KMS-11 (cell line): Measurements from ENCODE around the gene LGALS3BP.
"Not testable (repeated sequence)": the region's sequence is repeated elsewhere in the genome, so short reads cannot be mapped to it uniquely, and the experiment has no call there.

Source experiments
- H2AFZ ChIP-seq: fragments of 200-600 bp; sonication (generic); 2 replicates; pipeline ENCODE4 v1.6.1; 2016; ENCODE audit warnings: antibody characterized with exemption, mixed run types, low read depth
- H3K27ac ChIP-seq: fragments of 200-600 bp; sonication (generic); 2 replicates; pipeline ENCODE4 v1.6.1; 2016; ENCODE audit warnings: mild to moderate bottlenecking, mixed run types
- H3K27me3 ChIP-seq: fragments of 200-600 bp; sonication (generic); 2 replicates; pipeline ENCODE4 v1.6.1; 2017; ENCODE audit warnings: mild to moderate bottlenecking, low read depth, mixed run types, moderate library complexity; ENCODE audit not compliant: insufficient read depth
- H3K36me3 ChIP-seq: fragments of 200-600 bp; sonication (generic); 2 replicates; pipeline ENCODE4 v1.6.1; 2017; ENCODE audit warnings: mild to moderate bottlenecking, mixed run types; ENCODE audit not compliant: insufficient read depth
- H3K4me1 ChIP-seq: fragments of 200-600 bp; sonication (generic); 2 replicates; pipeline ENCODE4 v1.6.1; 2016; ENCODE audit warnings: mild to moderate bottlenecking, low read depth, mixed run types; ENCODE audit not compliant: poor library complexity, severe bottlenecking
- H3K4me2 ChIP-seq: fragments of 200-600 bp; sonication (generic); 2 replicates; pipeline ENCODE4 v1.7.0; 2016; ENCODE audit warnings: mild to moderate bottlenecking, mixed run types
- H3K4me3 ChIP-seq: fragments of 200-600 bp; sonication (generic); IDR thresholded peaks from 2 replicates; pipeline ENCODE4 v1.6.1; 2017; ENCODE audit warnings: low read depth, low read length, mixed read lengths; ENCODE audit not compliant: insufficient read depth
- H3K79me2 ChIP-seq: fragments of 200-600 bp; sonication (generic); 2 replicates; pipeline ENCODE4 v1.6.1; 2016; ENCODE audit warnings: low read depth, mixed run types; ENCODE audit not compliant: insufficient read depth
- H3K9ac ChIP-seq: fragments of 200-600 bp; sonication (generic); 2 replicates; pipeline ENCODE4 v1.6.1; 2016; ENCODE audit warnings: mild to moderate bottlenecking, mixed run types
- H4K20me1 ChIP-seq: fragments of 200-600 bp; sonication (generic); 2 replicates; pipeline ENCODE4 v1.6.1; 2016; ENCODE audit warnings: mild to moderate bottlenecking, mixed run types; ENCODE audit not compliant: insufficient read depth
- TF ChIP-seq, protein P1 (sequence below): fragments of 200-600 bp; sonication (generic); conservative IDR thresholded peaks from 2 replicates; pipeline ENCODE4 v1.6.1; 2017; ENCODE audit warnings: low read depth, mild to moderate bottlenecking, antibody characterized with exemption, low read length, moderate library complexity, mixed read lengths

The LGALS3BP gene

DNA sequence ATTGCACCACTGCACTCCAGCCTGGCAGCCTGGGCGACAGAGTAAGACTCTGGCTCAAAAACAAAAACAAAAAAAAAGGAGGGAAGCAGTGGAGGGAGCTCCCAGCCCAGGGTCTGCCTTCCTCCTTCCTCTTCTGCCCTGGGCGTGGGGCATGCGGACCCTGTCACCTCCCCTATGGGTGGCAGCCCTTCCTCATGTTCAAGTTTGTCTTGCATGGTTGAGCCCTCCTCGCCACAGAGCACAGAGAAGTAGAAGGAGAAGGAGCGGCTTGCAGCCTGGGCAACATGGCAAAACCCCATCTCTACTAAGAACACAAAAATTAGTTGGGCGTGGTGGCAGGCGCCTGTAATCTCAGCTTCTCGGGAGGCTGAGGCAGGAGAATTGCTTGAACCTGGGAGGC lies 33.1 kb downstream of the LGALS3BP start:
- Histone ChIP-seq H3K4me2 (no peak overlapping the region), H3K9ac (no peak overlapping the region), H4K20me1 (no peaks in the 10 kb centered on the region), H3K27me3 (peaks cover 11% of the 10 kb centered on the region; the same call in 1 of the 2 replicates), H3K4me3 (no peak overlapping the region), H3K79me2 (no peaks in the 10 kb centered on the region), H2AFZ (no peak overlapping the region), H3K36me3 (no peaks in the 10 kb centered on the region), H3K4me1 (no peaks in the 10 kb centered on the region), H3K27ac (no peak overlapping the region)
- TF ChIP-seq, protein P1, sequence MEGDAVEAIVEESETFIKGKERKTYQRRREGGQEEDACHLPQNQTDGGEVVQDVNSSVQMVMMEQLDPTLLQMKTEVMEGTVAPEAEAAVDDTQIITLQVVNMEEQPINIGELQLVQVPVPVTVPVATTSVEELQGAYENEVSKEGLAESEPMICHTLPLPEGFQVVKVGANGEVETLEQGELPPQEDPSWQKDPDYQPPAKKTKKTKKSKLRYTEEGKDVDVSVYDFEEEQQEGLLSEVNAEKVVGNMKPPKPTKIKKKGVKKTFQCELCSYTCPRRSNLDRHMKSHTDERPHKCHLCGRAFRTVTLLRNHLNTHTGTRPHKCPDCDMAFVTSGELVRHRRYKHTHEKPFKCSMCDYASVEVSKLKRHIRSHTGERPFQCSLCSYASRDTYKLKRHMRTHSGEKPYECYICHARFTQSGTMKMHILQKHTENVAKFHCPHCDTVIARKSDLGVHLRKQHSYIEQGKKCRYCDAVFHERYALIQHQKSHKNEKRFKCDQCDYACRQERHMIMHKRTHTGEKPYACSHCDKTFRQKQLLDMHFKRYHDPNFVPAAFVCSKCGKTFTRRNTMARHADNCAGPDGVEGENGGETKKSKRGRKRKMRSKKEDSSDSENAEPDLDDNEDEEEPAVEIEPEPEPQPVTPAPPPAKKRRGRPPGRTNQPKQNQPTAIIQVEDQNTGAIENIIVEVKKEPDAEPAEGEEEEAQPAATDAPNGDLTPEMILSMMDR, result no peak

DNA sequence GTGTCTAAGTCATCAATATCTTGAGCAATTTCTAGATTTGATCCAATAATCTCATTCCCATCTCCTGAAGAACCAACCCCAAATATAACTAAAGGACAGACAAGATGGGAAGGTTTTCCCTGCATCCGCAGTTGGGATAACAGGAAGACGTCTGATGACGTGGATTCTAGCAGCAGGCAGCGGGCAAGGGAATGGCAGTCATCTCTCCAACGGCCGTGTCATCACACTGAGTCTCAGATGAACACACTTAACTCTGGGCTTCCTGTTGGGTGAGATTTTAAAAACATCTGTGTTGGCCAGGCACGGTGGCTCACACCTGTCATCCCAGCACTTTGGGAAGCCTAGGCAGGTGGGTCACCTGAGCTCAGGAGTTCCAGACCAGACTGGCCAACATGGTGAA lies 33.6 kb downstream of the LGALS3BP start:
- Histone ChIP-seq H3K4me1 (no peaks in the 10 kb centered on the region), H4K20me1 (no peaks in the 10 kb centered on the region), H3K4me3 (no peak overlapping the region), H3K36me3 (no peaks in the 10 kb centered on the region), H3K79me2 (no peaks in the 10 kb centered on the region), H3K4me2 (no peak overlapping the region), H3K9ac (no peak overlapping the region), H3K27me3 (peaks cover 6% of the 10 kb centered on the region; the same call in 1 of the 2 replicates), H2AFZ (no peak overlapping the region), H3K27ac (no peak overlapping the region)
- TF ChIP-seq, protein P1, result no peak

DNA sequence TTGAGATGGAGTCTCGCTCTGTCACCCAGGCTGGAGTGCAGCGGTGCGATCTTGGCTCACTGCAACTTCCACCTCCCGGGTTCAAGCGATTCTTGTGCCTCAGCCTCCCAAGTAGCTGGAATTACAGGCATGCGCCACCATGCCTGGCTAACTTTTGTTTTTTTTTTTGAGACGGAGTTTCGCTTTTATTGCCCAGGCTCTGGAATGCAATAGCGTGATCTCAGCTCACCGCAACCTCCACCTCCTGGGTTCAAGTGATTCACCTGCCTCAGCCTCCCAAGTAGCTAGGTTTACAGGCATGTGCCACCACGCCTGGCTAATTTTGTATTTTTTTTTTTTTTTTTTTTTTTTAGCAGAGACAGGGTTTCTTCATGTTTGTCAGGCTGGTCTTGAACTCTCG lies 34.3 kb downstream of the LGALS3BP start:
- not testable (repeated sequence) for H3K4me2 ChIP-seq, H3K27me3 ChIP-seq, H3K36me3 ChIP-seq, H3K27ac ChIP-seq, H3K9ac ChIP-seq, H3K79me2 ChIP-seq, H2AFZ ChIP-seq, H3K4me1 ChIP-seq, H4K20me1 ChIP-seq, H3K4me3 ChIP-seq

DNA sequence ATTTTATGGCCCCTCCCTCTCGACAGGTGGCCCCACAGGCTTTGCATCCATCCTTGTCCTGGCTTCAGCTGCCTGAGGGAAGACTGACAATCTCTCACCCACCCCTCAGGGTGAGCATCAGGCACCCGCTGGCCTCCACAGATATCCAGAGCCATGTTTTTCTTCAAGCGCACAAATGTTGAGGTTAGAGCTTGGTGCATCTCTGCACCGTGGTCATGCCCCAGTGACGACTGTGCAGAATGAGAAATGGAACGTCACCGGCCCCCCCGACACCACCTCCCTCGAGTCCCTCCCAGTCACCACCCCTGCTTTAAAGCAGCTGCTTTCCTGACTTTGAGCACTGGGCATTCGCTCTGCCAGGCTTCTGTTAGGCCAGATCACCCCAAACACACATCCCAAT lies 34.8 kb downstream of the LGALS3BP start:
- TF ChIP-seq, protein P1, result no peak
- Histone ChIP-seq H3K4me1 (no peaks in the 10 kb centered on the region), H3K9ac (no peak overlapping the region), H3K36me3 (no peaks in the 10 kb centered on the region), H3K27ac (no peak overlapping the region), H2AFZ (no peak overlapping the region), H3K4me3 (no peak overlapping the region), H3K79me2 (no peaks in the 10 kb centered on the region), H4K20me1 (no peaks in the 10 kb centered on the region), H3K4me2 (no peak overlapping the region), H3K27me3 (peaks cover 6% of the 10 kb centered on the region; the same call in 1 of the 2 replicates)

DNA sequence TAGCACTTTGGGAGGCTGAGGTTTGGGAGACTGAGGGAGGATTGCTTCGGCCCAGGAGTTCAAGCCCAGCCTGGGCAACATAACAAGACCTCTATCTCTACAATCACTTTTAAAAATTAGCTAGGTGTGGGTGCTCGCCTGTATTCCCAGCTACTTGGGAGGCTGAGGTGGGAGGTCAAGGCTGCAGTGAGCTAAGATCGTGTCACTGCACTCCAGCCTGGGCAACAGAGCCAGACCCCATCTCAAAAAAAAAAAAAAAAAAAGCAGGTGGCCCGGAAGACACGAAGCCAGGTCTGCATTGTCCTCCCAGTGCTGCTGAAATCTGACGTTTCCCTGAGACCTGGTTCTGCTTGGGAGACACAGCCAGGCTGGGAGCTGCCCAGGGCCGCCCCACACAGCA lies 35.7 kb downstream of the LGALS3BP start:
- H3K9ac ChIP-seq, result no peak overlapping the region
- TF ChIP-seq, protein P1, result no peak
- no peaks in the 10 kb centered on the region for H3K36me3 ChIP-seq
- no peaks in the 10 kb centered on the region for H3K4me1 ChIP-seq
- H3K27ac ChIP-seq, result no peak overlapping the region
- H3K4me3 ChIP-seq, result no peak overlapping the region
- H3K4me2 ChIP-seq, result no peak overlapping the region
- H3K79me2 ChIP-seq, result no peaks in the 10 kb centered on the region
- peaks cover 6% of the 10 kb centered on the region; the same call in 1 of the 2 replicates for H3K27me3 ChIP-seq
- H2AFZ ChIP-seq, result no peak overlapping the region
- no peaks in the 10 kb centered on the region for H4K20me1 ChIP-seq
